GM18502 (cell line): ENCODE results near the gene DHX8.
A peak's percentile ranks its signal among the peaks of the same experiment; 100 is the strongest.

ENCODE experiments used
- ATAC-seq: cut with Tn5 transposase; IDR thresholded peaks from one replicate; pipeline ENCODE4 v1.9.1; 2021; ENCODE audit warnings: mild to moderate bottlenecking; ENCODE audit not compliant: unreplicated experiment, poor library complexity

DHX8 gene

DNA sequence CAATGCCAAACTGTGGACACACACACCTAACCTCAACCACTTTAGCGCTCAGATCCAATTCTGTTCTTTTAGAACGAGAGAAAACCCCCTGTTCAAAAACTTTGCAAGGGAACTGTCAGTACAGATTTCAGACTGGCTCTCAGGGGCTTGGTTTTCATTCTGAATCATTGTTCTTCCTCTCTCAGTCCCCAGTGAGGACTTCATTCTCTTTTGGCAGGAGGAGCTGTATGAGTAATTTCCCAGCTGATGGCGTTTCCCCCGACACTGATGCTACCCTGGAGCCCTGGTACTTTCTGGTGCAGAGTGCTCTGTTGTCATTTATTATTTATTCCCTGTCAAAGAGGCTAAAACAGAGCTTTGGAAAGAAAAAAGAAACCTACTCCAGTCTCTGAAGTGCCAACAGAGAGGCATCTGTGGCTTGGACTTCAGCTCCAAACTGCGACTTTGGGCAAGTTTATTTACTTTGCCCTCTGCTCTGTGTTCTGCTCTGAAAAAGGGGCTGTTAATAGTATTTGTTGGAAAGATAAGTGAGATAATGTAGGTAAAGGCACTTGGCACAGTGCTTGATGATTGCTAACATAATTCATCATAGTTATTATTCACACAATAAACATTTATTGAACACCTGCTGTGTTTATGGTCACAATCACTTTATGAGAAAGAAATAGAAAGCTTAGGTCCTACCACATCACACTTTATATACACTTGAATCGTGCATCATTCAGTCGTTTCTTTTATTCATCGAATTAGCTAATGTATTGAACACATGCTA is 34.0 kb downstream of the DHX8 start:
- ATAC-seq = peak; percentile 70

DNA sequence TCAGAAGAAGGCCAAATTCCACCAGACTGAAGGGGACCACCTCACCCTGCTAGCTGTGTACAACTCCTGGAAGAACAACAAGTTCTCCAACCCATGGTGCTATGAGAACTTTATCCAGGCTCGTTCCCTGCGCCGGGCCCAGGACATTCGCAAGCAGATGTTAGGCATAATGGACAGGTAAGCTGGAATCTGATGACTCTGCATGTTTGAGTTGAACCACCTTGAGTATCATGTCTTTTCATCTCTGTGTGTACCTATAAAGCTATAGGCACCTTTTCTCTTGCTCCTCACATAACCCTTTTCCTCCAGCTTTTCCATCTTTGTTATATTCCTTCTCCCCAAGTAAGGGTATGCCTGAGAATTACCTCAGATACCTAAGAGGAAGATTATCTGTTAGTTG is 37.6 kb downstream of the DHX8 start:
- no peak for ATAC-seq

DNA sequence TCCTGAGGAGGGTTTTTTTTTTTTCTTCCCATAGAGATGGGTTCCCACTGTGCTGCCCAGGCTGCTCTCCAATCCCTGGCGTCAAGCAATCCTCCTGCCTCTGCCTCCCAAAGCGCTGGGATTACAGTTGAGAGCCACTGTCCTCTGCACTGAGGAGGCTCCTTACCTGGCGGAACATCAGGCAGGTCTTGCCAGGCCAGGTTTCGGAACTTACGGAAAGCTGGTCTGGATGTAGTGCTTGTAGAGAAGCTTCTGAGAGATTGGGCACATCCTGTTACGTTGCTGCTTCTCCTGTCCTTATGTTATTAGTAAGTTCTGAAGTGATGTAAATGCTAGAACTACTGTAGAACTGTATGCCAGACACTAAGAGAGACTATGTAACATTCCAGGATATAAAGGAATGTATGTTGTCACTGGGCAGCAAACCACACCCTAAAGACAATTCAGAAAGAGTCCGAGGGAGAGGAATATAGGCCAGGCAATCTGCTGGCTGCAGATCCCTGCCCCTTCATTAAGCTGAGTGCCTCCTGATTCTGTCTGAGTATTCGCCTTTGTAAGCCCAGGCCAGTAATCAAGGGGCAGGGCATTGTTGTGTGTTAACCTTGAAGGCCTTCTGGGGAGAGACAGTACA is 41.3 kb downstream of the DHX8 start:
- no peak for ATAC-seq

DNA sequence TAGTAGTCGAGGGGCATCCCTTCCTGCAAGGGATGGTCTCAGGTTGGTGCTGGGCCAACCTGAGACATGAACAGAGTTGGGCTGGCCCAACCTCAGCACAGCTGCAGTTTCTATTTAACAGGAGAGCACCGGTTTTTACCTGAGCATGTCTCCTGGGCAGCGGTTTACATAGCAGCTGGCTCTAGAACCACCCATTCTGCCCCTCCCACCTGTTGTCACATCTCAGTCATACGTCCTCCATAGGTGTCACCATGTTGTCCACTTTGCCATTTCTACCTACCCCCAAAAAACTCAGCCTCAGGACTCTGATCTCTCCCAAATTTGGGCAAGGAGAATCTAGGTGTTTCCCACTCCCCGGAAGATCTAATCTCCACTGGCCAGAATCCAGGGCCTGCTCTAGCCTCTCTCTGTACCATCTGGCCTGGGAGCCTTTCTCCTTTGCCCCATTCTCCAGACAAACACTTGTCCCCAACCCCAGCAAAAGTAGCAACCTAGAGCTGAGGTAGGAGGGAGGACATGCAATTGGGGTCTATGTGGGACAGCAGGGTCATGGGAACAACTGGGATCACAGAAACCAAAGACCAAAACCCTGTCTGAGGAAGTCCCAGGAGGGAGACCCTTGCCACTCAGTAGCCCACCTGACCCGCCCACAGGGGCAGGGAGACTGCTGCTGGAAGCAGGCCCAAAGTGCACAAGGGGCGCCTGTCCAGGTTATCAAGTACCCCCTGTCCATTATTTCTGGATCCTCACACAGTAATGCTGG is 43.3 kb downstream of the DHX8 start:
- ATAC-seq = no peak

DNA sequence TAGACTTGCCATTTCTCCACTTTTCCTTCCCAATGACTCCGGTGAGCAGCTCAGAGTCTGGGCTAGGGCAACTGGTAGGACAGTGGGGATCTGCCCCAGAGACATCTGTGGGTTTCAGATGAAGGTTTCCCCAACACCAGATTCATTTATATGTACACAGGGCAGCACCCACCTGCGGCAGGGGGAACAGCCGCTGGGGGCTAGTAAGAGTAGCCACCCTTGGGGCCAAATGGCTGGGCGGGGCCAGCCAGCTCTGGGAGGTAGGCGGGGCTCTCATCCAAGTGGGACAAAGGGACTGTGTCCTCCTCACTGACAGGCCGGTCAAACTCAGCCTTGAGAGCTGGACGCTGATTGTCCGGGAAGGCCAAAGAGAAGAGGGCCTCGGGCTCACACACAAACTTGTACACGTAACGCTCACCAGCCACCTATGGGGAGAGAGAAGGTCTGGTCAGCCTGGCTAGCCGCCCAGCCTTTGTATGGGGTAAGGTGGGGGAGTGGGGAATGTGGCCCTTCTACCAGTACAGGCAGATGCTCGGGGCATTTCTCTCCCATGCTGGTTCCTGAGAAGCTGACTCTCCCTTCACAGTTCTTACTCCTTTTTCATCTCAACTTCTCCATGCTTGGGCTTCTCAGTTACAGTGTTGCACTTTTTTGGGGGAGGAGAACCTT is 44.7 kb downstream of the DHX8 start:
- ATAC-seq = no peak

DNA sequence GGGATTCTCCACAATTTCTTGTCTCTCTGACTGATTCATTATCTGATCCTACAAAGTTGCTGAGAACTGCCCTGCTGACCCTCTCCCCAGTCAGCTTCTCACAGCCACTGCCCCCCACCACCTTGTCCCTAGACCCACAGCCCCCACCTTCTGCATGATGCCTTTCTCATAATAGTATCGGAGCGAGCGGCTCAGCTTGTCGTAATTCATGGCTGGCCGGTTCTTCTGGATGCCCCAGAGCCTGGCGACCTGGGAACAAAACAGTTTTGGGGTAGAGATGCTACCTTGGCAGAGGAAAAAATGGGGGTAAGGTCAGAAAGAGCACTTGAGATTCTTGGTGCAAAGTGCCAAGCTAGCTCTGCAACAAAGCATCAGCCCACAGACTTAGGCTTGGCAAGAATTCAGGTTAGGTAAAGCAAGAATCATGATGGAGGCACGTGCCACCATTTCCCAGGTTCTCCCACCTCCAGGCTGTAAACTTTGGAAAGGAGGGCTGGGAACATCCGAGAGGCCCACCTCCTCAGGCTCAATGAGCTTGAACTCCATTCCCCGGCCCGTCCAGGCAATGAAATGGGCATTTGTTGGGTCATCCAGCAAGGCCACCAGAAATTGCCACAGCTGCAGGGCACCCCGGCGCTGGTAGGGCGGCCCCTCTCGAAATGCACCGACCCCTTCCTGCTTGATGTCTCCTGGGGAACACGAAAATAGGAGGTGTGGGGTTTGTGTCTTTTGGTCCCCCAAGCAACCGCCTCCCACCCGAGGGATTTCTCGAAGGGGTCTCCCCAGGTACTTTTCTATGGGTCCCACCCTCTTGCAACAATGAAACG is 45.4 kb downstream of the DHX8 start:
- no peak for ATAC-seq

DNA sequence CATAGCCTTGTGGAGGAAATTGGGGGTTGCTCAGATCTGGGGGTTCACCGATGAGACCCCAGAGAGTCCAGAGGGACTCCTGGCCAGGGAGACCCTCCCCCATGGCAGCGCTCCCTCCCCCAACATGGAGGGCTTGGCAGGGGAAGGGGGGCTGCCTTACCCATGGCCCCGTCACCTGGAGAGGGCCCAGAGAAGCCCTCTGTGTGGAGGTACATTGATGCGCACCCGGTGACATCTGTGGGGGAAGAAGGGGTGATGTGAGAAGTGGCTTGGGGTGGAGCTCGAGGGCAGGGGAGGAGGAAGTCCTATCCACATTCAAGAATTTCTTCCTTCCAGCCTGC is 46.1 kb downstream of the DHX8 start:
- ATAC-seq = no peak

DNA sequence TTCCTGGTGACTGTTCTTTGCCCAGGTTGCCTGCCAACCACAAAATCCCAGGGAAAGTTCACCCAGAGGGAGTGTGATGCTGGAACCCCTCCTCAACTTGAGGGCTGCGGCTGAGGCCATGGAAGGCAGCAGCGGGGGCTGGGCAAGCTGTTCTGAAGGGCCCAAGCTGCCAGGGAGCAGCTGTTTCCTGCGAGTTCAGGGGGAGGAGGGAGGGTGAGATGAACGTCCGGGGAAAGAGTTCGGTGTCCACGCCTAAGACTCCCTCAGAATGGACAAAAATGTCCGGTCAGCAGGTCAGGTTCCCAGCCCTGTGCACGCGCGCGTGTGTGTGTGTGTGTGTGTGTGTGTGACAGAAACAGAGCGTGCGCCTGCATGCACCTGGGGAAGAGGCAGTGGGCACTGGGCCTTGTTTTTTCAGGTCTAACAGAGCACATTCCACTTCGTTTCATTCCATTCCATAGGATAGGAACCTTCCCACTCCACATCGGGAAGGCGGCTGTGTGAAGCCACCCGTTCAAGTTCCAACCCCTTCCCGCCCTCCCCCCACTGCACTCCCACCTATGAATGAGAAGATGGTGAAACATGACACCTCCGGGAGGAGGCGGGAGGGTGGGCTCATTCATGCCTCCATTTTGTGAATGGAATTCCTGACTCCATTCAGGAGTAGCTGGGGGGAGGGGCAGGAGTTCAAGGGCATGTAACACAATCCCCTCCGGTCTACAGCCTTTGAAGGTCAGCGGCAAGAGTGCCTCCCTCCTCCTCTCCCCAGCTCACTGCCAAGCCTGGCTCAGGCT is 46.7 kb downstream of the DHX8 start:
- no peak for ATAC-seq

DNA sequence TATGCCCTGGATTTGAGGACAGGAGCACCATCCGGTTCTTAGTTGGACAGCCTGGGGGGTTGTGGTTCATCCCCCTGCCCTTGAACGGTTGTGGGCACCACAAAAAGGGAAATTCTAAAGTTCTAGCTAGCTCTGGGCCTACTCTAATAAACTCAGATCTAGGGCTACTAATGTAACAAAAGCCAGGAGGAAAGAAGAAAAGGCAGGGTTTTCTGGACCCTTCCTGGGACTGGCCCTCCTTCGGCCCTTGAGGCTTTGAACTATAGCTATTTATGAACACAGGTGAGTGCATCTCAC is 47.3 kb downstream of the DHX8 start:
- no peak for ATAC-seq

DNA sequence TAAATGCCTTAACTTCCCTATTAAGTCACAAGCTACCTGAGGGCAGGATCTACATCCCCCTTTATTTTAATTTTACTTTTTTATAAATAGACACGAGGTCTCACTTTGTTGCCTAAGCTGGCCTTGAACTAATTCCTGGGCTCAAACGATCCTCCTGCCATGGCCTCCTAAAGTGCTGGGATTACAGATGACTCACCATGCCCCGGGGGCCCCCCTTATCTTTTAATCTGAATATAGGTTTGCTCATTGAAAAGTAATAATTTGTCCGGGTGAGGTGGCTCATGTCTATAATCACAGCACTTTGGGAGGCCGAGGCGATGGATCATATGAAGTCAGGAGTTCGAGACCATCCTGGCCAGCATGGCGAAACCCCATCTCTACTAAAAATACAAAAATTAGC is 48.2 kb downstream of the DHX8 start:
- ATAC-seq = no peak

DNA sequence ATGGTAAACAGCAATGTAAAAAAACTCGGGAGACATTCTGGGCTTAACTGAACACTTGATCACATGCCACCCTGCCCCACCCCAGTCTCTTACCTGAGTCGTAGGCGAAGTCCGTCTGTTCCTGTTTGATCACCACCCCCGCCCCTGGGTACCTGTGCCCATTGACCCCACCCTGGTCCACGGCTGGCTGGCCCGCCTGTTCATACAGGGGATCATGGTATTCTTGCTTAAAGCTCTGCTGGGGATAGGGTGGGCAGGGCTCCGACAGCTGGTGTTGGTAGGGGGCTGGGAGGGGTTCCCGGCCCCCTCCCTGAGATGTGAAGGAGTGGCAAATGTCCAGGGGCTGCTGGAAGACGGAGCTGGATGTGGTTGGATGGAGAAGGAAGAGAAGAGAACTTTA is 48.8 kb downstream of the DHX8 start:
- ATAC-seq = no peak

DNA sequence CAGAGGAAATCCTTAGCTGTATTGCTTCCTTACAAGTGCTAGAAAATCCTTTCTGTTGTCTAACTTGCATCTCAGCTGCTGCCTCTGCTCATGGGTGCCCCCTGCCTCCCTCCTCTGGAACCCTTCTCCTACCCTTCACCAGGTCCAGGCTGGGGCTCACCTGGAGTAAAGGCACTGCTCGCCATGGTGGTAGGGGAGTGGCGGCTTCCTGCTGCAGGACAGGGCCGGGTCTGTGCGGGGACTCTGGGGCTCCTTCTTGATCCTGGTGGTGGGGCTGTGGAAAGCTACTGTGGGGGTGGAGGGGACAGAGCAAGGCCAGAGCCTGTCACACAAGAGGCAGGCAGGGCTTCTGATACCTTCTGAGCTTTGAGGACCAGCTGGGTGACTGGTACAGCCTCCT is 49.9 kb downstream of the DHX8 start:
- ATAC-seq = no peak

DNA sequence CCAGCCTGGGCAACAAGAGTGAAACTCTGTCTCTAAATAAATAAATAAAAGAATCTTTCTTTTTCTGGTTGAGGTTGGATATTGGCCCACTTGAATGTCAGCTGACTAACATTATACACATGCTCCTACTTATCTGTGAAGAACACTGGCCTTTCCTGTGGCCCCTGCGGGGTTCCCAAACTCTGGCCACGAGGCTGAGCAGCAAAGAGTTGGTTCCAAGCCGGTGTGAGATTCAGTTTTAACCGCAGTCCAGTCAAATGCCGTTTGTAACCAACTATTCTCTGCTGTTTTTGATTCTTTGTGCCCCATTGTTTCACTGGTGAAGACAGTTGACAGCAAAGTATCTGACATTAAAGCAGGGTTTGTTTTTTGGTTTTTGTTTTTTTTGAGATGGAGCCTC is 51.1 kb downstream of the DHX8 start:
- no peak for ATAC-seq

DNA sequence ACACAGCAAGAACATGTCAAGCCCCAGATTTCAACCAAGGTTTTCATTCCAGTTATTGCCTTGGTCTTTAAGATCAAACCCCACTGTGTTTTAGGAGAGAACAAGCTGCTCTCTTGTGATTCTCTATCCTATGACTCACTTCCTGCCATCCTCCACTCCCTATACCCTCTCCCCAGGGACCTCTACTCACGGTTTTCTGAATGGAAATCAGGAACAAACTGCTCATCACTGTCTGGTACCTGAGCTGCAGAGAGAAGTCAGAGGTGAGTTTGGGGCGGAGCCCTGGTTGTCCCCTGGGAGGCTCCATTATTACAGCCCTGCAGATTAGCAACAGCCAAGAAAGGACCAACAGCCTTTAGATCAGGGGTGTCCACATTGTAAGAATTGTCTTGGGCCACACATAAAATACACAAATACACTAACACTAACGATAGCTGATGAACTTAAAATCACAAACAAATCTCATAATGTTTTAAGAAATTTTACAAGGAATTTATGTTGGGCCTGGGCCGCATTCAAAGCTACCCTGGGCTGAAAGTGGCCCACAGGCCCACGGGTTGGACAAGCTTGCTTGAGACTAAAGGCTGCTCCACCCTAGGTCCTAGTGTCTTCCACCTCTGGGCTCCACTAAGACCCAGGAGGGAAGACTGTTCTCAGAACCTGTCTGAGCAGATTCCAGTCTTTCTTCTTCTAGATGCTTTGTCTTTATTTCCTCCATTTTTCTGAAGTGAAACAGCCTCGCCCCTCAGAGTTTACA is 52.6 kb downstream of the DHX8 start:
- no peak for ATAC-seq

DNA sequence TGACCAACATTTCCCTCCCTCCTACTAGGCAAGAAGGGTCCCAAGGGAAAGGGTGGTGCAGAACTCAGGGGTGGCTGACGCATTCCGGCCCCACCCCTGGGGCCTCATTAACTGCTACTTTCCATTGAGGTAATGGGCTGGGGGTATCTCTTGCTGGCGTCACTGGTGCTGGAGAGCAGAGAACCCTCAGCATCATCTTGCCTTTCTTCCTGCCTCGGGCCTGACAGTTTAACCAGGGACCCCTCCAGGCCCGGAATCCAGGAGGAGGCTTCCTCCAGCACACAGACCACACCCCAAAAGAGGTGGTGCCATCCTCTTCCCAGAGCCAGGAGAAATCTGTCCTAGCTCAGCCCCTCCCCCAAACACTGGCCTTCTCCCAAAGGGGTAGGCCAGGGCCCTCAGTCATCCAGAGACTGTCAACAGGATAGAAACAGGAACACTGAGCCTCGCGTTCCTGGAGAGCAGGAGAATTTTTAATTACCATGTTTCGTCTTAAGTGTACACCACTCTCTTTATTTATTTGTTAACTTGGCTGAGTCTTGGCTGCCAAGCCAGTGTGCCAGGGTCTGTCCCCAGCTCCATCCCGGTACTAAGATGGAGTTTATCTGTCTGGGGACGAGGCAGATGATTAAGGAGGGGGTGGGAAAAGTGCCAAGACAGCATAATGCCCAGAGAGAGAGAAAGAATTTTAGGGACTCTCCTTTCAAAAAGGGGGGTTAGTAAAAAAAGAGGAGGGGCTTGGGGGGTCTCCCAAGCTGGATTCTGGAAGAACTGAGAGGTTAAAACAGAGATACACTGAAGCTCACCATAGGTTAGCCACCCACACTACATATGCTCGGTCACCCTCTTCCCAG is 57.3 kb downstream of the DHX8 start:
- no peak for ATAC-seq

DNA sequence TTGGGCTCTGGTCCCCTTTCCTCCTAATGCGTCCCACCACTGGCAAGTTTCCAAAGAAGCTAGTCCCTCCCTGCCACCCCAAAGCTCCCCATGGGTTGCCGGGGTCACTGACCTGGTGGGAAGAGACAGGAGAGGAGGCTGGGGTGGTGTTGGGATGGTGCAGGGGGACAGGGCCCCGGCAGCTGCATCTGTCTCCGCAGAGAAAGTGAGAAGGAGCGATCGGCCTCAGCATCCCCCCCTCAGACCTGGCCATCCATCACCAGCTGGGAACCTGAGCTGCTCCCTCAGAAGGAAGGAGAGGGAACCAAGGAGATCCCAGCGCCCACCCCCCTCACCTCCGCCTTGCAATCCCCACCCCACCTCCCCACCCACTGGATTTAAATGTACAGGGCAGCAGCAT is 59.1 kb downstream of the DHX8 start:
- no peak for ATAC-seq

DNA sequence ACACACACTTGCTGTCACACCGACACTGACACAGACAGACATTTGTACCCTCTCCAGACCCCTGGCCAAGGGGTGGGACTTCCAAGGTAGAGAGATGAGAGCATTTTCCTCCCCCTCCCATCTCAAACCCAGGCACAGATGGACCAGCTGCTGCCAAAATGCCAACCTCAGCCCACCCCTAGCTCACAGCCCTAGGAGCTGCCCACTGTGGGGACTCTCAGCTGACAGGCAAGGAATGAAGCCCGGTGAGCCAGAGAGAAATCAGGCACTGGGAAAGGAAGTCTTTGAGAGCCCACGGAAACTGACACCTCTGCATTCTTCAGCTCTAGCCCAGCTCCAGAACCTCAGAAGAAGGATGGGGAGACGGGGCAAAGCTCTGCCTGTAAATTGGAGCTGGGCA is 59.5 kb downstream of the DHX8 start:
- no peak for ATAC-seq
